CD4-positive, alpha-beta T cell (primary cell): Measurements from ENCODE around the gene PRAC2. TPM values are rescaled to one million over a fixed set of nuclear protein-coding genes. Genes with fewer than 3 reads are reported as not detected.

Experiments
- ATAC-seq: fragments of 200-7000 bp; cut with Tn5 transposase; one replicate; pipeline ENCODE4 v1.10.0; 2022; ENCODE audit warnings: mild to moderate bottlenecking; ENCODE audit not compliant: poor library complexity
- CTCF ChIA-PET: fragments of 350-600 bp; sonication (Branson Sonifier 250); formaldehyde crosslinking; loops from one replicate; lab custom pipeline; 2021; ENCODE audit warnings: antibody characterized with exemption, inconsistent platforms; lab: Charles Lee
- POLR2A ChIA-PET: fragments of 350-600 bp; sonication (Branson Sonifier 250); formaldehyde crosslinking; loops from one replicate; lab custom pipeline; 2021; ENCODE audit warnings: antibody characterized with exemption, inconsistent platforms; lab: Charles Lee
- DNase-seq, 14 experiments: peaks; one replicate each; pipeline ENCODE4 v3.0.0-alpha.2; 2013 to 2020; ENCODE audit warnings: mixed read lengths in 2 of 14
- H3K27ac ChIP-seq, 2 donors: one replicate each; pipeline versions ENCODE4 v1.5.1 to v1.7.0; 2013; ENCODE audit warnings: low read length in 2 of 2, low read depth in 1 of 2, mild to moderate bottlenecking in 1 of 2
- H3K27me3 ChIP-seq, 2 experiments: 1 replicate in 1 of 2; 2 replicates in 1 of 2; pipeline versions ENCODE4 v1.6.1 to v1.7.0; 2013; ENCODE audit warnings: low read length in 2 of 2, control low read depth in 1 of 2, mild to moderate bottlenecking in 1 of 2, moderate library complexity in 1 of 2; ENCODE audit not compliant: insufficient read depth in 2 of 2, control insufficient read depth in 1 of 2
- H3K36me3 ChIP-seq: one replicate; pipeline ENCODE4 v1.6.1; 2013; ENCODE audit warnings: low read length, control low read depth; ENCODE audit not compliant: insufficient read depth
- H3K4me1 ChIP-seq: one replicate; pipeline ENCODE4 v1.6.1; 2013; ENCODE audit warnings: low read length, control low read depth; ENCODE audit not compliant: insufficient read depth
- H3K4me3 ChIP-seq: one replicate; pipeline ENCODE4 v1.5.1; 2013; ENCODE audit warnings: mild to moderate bottlenecking, low read length, moderate library complexity
- H3K9me3 ChIP-seq, 2 experiments: 1 replicate in 1 of 2; 2 replicates in 1 of 2; pipeline versions ENCODE4 v1.6.1 to v1.7.0; 2013; ENCODE audit warnings: low read length in 2 of 2, mild to moderate bottlenecking in 2 of 2, control low read depth in 1 of 2, moderate library complexity in 1 of 2; ENCODE audit not compliant: control insufficient read depth in 1 of 2, insufficient read depth in 1 of 2
- H3K27ac Mint-ChIP-seq: one replicate; pipeline ENCODE4 v1.8.0; 2020; ENCODE audit warnings: mixed read lengths
- H3K27me3 Mint-ChIP-seq: one replicate; pipeline ENCODE4 v1.8.0; 2021; ENCODE audit warnings: mixed read lengths
- H3K36me3 Mint-ChIP-seq: one replicate; pipeline ENCODE4 v1.8.0; 2021; ENCODE audit warnings: low read depth, mixed read lengths
- H3K4me1 Mint-ChIP-seq: one replicate; pipeline ENCODE4 v1.8.0; 2021; ENCODE audit warnings: low read depth, mixed read lengths
- H3K4me3 Mint-ChIP-seq: one replicate; pipeline ENCODE4 v1.8.0; 2020; ENCODE audit warnings: mild to moderate bottlenecking, mixed read lengths
- H3K9me3 Mint-ChIP-seq: one replicate; pipeline ENCODE4 v1.8.0; 2020; ENCODE audit warnings: mixed read lengths
- intact Hi-C, 2 experiments: fragments of 100-400 bp; cut with DNase I in 1 of 2; cut with micrococcal nuclease in 1 of 2; formaldehyde crosslinking; loops; one replicate each; pipeline versions ENCODE4 v1.15.1 to v1.9.0; 2023 to 2025; cut with DNase I, micrococcal nuclease
- total RNA-seq, 174 experiments: library from RNA in 2 of 174; stranded (reverse) in 2 of 174; gene quantifications; one replicate each; pipeline ENCODE4 v1.2.3 and lab custom pipeline; 2021 to 2026
- TF ChIP-seq, protein P1 (sequence below): fragments of 200-600 bp; IDR thresholded peaks from one replicate; pipeline ENCODE4 v1.8.0; 2022; ENCODE audit warnings: antibody characterized with exemption, mild to moderate bottlenecking

The PRAC2 gene
- total RNA-seq, 2 experiments from 2014 or later = not detected

DNA sequence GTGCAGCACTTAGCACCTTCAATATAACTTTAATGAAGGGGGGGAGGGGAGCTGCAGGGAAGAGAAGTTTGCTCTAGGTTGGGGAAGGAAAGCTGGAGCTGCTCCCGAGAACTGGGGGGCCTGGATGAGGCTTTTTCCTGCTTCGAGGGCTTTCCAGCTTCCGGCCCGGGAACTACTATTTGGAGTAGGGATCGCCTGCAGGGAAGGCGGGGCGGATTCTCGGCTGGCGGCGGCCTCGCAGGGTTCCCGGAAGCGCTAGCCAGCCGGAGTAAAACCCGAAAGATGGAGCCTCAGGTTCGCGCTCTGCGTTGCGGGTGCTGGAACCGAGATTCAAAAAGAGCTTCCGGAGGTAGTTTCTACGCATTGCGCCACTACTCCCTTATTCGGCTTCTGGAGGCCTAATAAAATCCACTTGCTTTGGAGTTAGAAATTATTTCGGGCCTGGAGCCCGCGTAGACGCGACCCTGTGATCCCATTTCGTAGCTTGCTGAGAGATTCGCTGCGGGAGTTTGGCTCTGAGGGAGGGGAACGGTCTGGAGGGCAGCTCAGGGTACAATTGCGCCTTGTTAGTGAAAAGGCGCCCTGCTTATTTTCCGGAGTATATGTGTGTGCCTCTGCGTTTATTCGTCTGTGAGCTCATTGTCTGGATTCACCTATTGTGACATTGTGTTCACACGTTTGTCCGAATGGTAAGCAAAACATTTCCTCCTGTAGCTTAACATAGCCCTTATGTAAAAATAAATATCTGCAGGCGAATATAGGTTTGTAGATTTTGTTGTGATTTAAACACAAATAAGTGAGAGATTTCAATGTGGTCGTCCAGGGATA, 652 bp downstream of the PRAC2 start:
- peaks cover 52% of the 10 kb centered on the region for H3K4me1 Mint-ChIP-seq
- TF ChIP-seq, protein P1, sequence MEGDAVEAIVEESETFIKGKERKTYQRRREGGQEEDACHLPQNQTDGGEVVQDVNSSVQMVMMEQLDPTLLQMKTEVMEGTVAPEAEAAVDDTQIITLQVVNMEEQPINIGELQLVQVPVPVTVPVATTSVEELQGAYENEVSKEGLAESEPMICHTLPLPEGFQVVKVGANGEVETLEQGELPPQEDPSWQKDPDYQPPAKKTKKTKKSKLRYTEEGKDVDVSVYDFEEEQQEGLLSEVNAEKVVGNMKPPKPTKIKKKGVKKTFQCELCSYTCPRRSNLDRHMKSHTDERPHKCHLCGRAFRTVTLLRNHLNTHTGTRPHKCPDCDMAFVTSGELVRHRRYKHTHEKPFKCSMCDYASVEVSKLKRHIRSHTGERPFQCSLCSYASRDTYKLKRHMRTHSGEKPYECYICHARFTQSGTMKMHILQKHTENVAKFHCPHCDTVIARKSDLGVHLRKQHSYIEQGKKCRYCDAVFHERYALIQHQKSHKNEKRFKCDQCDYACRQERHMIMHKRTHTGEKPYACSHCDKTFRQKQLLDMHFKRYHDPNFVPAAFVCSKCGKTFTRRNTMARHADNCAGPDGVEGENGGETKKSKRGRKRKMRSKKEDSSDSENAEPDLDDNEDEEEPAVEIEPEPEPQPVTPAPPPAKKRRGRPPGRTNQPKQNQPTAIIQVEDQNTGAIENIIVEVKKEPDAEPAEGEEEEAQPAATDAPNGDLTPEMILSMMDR = no peak
- ChIA-PET POLR2A (interaction anchor here (0.9 to 1.2 kb wide), 4 partner anchors 17 to 161 kb away, joined by 3 to 4 read pairs (median 3); partner anchors contain the start of gene TTLL6), CTCF (interaction anchor here (0.6 to 2.5 kb wide), 14 partner anchors 8 to 679 kb away, joined by 3 to 19 read pairs (median 4); no protein-coding TSS in a partner anchor)
- Histone ChIP-seq H3K36me3 (no peaks in the 10 kb centered on the region), H3K27ac (no peak overlapping the region), H3K9me3 (peaks cover 0 to 74% of the 10 kb centered on the region in 2 experiments), H3K4me3 (peak overlapping the region; percentile 11), H3K27me3 (peaks cover 99 to 100% of the 10 kb centered on the region in 2 experiments), H3K4me1 (peaks cover 70% of the 10 kb centered on the region)
- peaks cover 100% of the 10 kb centered on the region for H3K27me3 Mint-ChIP-seq
- intact Hi-C loops = loop anchor here (1.0 to 5.0 kb wide), 3 partner anchors 68 to 274 kb away; partner anchors contain the start of gene IGF2BP1 (in 1 of the 2)
- no peak overlapping the region for H3K27ac Mint-ChIP-seq
- peak in 3 of 14 experiments; percentile 21 to 50 (median 34) for DNase-seq
- ATAC-seq = peak; percentile 27
- H3K9me3 Mint-ChIP-seq = no peaks in the 10 kb centered on the region
- no peaks in the 10 kb centered on the region for H3K36me3 Mint-ChIP-seq
- peak overlapping the region; percentile 5 for H3K4me3 Mint-ChIP-seq

DNA sequence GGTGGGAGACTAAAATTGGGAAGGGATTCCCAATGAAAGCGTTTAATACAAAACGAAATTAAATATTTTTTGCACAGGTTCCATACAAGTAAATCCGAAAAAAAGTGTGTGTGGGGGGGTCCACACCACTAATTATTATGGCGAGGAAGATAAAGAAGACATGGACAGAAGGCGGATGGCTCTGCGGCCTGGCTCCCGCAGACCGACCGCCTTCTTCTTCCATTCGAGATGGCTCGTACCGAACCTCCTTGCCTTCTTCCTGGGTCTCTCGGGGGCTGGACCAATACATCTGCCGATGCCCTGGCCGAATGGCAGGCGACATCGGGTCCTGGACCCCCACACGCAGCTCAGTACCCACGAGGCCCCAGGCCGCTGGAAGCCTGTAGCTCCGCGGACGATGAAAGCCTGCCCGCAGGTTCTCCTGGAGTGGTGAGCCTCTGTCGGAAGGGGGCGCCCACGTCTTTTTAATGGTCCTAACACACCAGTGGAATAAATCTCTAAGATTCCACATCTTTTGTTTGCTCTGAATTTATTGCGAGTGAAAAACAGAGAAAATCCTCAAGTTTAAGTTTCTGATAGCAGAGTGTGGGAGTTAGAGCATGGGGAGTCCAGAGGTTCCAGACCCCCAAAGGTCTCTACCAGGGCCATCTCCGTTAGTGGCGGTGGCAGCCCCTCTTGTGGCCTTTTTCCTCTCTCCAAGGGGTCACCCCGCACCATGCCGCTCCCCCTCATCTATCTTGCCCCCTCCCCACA, 1.4 kb downstream of the PRAC2 start:
- Mint-ChIP-seq H3K27ac (no peak overlapping the region), H3K4me3 (peak overlapping the region; percentile 63), H3K36me3 (no peaks in the 10 kb centered on the region), H3K4me1 (peaks cover 50% of the 10 kb centered on the region), H3K27me3 (peaks cover 100% of the 10 kb centered on the region), H3K9me3 (no peaks in the 10 kb centered on the region)
- peak; percentile 56 to 84 (median 74) for DNase-seq
- CTCF ChIA-PET = interaction anchor here (0.6 to 2.5 kb wide), 15 partner anchors 10 to 680 kb away, joined by 3 to 19 read pairs (median 4); partner anchors contain the start of gene TTLL6
- peaks cover 99 to 100% of the 10 kb centered on the region in 2 experiments for H3K27me3 ChIP-seq
- TF ChIP-seq, protein P1 = peak; percentile 71
- POLR2A ChIA-PET = interaction anchor here (0.8 to 1.2 kb wide), 4 partner anchors 92 to 160 kb away, joined by 3 to 4 read pairs (median 3); partner anchors contain the start of gene TTLL6
- no peak overlapping the region for H3K27ac ChIP-seq
- intact Hi-C loops = loop anchor here (1.0 to 5.0 kb wide), 3 partner anchors 67 to 273 kb away; partner anchors contain the start of gene IGF2BP1 (in 1 of the 2)
- H3K4me1 ChIP-seq = peaks cover 70% of the 10 kb centered on the region
- peak overlapping the region; percentile 11 for H3K4me3 ChIP-seq
- H3K36me3 ChIP-seq = no peaks in the 10 kb centered on the region
- peak; percentile 76 for ATAC-seq
- peaks cover 0 to 74% of the 10 kb centered on the region in 2 experiments for H3K9me3 ChIP-seq

DNA sequence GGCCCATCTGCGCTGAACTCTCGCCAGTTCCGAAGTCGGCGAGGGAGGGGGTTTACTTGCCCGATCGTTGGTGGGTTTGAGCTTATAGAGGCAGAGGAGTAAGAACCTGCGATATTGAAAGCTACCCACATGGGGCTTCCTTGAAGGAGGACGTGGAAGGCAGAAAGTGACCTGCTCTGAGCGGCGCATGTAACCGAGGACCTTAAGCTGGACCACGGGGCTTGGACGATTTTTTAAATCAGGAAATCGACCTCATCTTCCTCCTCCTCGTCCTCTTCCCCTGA, 2.0 kb downstream of the PRAC2 start:
- H3K9me3 ChIP-seq = peaks cover 0 to 69% of the 10 kb centered on the region in 2 experiments
- peaks cover 67% of the 10 kb centered on the region for H3K4me1 ChIP-seq
- H3K27me3 ChIP-seq = peaks cover 99 to 100% of the 10 kb centered on the region in 2 experiments
- H3K4me3 ChIP-seq = no peak overlapping the region
- H3K27ac Mint-ChIP-seq = no peak overlapping the region
- H3K36me3 Mint-ChIP-seq = no peaks in the 10 kb centered on the region
- peaks cover 49% of the 10 kb centered on the region for H3K4me1 Mint-ChIP-seq
- peaks cover 100% of the 10 kb centered on the region for H3K27me3 Mint-ChIP-seq
- TF ChIP-seq, protein P1 = no peak
- DNase-seq = no peak
- ATAC-seq = no peak
- H3K36me3 ChIP-seq = no peaks in the 10 kb centered on the region
- no peaks in the 10 kb centered on the region for H3K9me3 Mint-ChIP-seq
- no peak overlapping the region for H3K27ac ChIP-seq
- POLR2A ChIA-PET = interaction anchor here (0.8 kb wide), 1 partner anchor 117 kb away, joined by 3 read pairs; no protein-coding TSS in a partner anchor
- H3K4me3 Mint-ChIP-seq = peak overlapping the region; percentile 34
- CTCF ChIA-PET = interaction anchor here (1.0 to 2.5 kb wide), 7 partner anchors 13 to 308 kb away, joined by 3 to 19 read pairs (median 5); partner anchors contain the start of gene TTLL6
- intact Hi-C loops = loop anchor here (2.0 kb wide), 1 partner anchor 154 kb away; no protein-coding TSS in a partner anchor
